GM12891 (cell line): ENCODE data around the gene ZNF10.

Source experiments
- DNase-seq: peaks from one replicate; pipeline ENCODE4 v3.0.0; 2011; ENCODE audit warnings: low spot score; ENCODE audit not compliant: insufficient read length
- FAIRE-seq: peaks from 2 replicates; lab custom pipeline; 2011; peaks lifted over from hg19 to GRCh38; lab: Jason Lieb, UNC
- PAX5 ChIP-seq: IDR thresholded peaks from 2 replicates; pipeline ENCODE4 v1.6.1; 2011; ENCODE audit warnings: low read length, moderate library complexity, mild to moderate bottlenecking; ENCODE audit not compliant: insufficient read depth, severe bottlenecking
- POLR2A ChIP-seq: IDR thresholded peaks from 2 replicates; pipeline ENCODE4 v1.6.1; 2011; ENCODE audit warnings: low read depth, low read length, control low read depth
- POLR2AphosphoS5 ChIP-seq: IDR thresholded peaks from 2 replicates; pipeline ENCODE4 v1.6.1; 2011; ENCODE audit warnings: low read depth, low read length, control low read depth
- POU2F2 ChIP-seq: IDR thresholded peaks from 2 replicates; pipeline ENCODE4 v1.6.1; 2011; ENCODE audit warnings: low read depth, mild to moderate bottlenecking, control low read depth, low read length, moderate library complexity
- SPI1 ChIP-seq: IDR thresholded peaks from 2 replicates; pipeline ENCODE4 v1.6.1; 2011; ENCODE audit warnings: low read depth, low read length, control low read depth
- TAF1 ChIP-seq: IDR thresholded peaks from 2 replicates; pipeline ENCODE4 v1.6.1; 2011; ENCODE audit warnings: low read depth, low read length, control low read depth

ZNF10 gene

DNA sequence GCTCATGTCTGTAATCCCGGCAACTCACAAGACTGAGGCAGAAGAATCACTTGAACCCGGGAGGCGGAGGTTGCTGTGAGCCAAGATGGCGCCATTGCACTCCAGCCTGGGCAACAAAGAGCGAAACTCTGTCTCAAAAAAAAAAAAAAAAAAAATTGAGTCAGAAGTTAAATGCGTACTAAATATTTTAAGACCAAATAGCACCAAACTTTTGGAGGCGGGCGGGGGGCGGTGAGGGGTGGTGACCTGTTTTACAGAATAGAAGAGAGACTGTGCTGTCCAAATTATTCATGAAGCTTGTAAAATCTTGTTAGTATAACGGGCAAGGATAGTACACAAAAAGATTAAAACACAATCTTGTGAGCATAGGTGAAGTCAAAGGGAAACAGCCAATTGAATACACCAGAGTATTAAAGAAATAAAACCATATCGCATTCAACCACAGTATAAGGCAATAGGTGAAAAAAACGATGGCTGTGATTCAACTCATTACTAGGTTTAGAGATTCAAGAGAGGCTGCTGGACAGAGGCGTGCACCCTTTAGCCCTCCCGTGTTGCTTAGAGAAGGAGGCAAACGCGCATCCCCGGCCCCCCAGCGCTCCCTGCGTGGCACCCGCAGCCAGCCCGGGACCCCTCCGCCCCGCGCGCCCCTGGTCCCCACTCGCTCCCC, 924 bp upstream of the ZNF10 start:
- DNase-seq (no peak), FAIRE-seq (no peak)
- TF ChIP-seq TAF1: no peak
- no peak for TF ChIP-seq PAX5
- TF ChIP-seq POU2F2: no peak
- no peak for TF ChIP-seq POLR2A
- TF ChIP-seq POLR2AphosphoS5: no peak
- no peak for TF ChIP-seq SPI1

DNA sequence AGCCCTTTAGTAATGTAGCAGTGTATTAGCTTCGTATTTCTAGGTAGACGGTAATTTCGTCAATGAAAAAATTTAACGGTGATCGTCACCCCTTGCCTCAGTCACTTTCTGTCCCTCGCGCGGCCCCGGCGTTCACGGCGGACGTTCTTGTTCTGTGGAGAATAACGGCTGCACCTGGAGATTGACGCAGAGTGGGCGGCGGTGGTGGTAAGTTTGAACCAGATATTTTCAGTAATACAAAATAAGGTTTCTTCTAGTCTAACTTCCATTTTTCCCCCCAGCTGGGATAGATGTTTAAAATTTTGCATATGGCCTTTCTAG, 341 bp downstream of the ZNF10 start:
- DNase-seq (no peak), FAIRE-seq (no peak)
- TF ChIP-seq POU2F2: no peak
- no peak for TF ChIP-seq PAX5
- no peak for TF ChIP-seq SPI1
- TF ChIP-seq POLR2A: no peak
- TF ChIP-seq TAF1: no peak
- no peak for TF ChIP-seq POLR2AphosphoS5

DNA sequence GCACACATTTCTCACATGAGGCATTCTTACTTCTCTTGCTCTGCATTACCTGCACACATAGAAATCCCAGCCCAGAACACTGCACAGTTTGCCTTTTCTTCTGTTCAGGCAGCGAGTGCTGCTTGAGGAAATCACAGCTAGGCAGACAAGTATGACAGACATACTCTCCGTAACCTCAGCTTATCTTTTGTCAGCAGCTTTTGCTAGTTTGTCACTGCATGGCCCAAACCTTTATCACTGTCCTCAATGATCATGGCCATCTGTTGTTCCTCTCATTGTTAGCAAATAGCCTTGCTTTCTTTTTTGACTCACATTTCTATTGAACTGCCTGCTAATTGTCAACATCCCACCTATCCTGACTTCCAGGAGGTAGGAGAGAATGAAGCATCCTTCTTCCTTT, 5.3 kb downstream of the ZNF10 start:
- DNase-seq: no peak
- no peak for FAIRE-seq
- TF ChIP-seq PAX5: no peak
- no peak for TF ChIP-seq TAF1
- no peak for TF ChIP-seq POU2F2
- no peak for TF ChIP-seq POLR2A
- TF ChIP-seq SPI1: no peak
- no peak for TF ChIP-seq POLR2AphosphoS5

DNA sequence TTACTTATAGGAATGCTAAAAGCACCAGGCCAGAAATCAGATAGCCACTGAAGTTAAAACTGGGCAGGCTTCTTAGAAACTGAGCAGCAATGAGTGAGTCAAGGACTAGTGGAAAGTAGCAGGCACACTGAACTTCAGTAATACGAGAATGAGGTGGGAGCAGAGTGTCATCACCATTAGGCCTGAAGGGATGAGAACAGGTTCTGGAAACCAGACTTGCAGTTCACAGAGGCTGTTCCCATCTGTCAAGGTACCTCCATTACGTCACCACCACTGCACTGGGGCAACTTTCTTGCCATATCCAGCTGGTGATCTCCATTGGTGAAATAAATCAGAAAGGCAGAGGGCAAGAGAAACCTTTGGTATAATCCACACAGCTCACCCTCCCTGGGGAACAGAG, 15.6 kb downstream of the ZNF10 start:
- no peak for TF ChIP-seq PAX5
- TF ChIP-seq POU2F2: no peak
- TF ChIP-seq TAF1: no peak
- no peak for TF ChIP-seq POLR2AphosphoS5
- TF ChIP-seq SPI1: no peak
- no peak for TF ChIP-seq POLR2A
- DNase-seq (no peak), FAIRE-seq (no peak)

DNA sequence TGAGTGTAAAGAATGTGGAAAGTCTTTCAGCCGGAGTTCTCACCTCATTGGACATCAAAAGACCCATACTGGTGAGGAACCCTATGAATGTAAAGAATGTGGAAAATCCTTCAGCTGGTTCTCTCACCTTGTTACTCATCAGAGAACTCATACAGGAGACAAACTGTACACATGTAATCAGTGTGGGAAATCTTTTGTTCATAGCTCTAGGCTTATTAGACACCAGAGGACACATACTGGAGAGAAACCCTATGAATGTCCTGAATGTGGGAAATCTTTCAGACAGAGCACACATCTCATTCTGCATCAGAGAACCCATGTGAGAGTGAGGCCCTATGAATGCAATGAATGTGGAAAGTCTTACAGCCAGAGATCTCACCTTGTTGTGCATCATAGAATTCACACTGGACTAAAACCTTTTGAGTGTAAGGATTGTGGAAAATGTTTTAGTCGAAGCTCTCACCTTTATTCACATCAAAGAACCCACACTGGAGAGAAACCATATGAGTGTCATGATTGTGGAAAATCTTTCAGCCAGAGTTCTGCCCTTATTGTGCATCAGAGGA, 25.8 kb downstream of the ZNF10 start:
- no peak for DNase-seq
- no peak for FAIRE-seq
- TF ChIP-seq POLR2AphosphoS5 (no peak), POU2F2 (no peak), TAF1 (no peak), PAX5 (no peak), SPI1 (no peak), POLR2A (no peak)

DNA sequence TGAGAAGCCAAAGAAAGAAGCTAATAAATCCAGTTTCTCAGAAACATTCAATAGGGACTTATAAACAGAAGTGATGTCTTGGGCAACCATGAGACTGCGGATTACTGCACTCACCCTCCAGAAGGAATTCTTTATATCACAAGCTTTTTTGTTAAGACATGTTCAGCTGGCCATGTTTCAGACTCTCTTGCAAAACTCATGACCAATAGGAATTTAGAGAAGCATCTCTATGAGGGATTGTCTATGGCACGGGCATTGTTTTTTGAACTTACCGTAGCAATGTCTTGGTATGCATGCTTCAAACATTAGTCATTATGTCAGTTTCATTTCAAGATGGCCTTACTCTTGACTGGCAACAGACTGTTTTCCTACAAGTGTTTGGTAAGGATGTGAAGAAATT, 35.3 kb downstream of the ZNF10 start:
- no peak for DNase-seq
- no peak for FAIRE-seq
- TF ChIP-seq PAX5 (no peak), POLR2AphosphoS5 (no peak), POU2F2 (no peak), TAF1 (no peak), POLR2A (no peak), SPI1 (no peak)

DNA sequence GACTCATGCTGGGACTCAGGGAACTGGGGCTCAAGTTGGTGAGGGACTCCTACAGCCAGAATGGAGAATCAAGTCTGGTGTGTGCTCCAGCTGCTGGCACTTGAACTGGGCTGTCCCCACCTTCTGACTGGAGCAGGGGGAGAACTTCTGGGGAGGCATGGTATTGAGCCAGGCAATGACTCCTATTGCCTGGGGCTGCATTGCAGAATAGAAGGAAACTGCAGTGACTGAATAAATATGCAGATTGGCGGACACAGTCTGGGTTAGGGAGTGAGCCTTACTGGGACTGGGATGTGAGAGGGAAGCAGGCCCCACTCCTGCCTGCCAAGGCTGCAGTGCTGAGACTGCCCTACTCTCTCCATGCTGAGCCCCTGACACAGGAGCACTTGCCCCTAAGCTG, 42.1 kb downstream of the ZNF10 start:
- no peak for FAIRE-seq
- no peak for DNase-seq
- no peak for TF ChIP-seq TAF1
- TF ChIP-seq SPI1: no peak
- no peak for TF ChIP-seq PAX5
- TF ChIP-seq POLR2AphosphoS5: no peak
- no peak for TF ChIP-seq POLR2A
- no peak for TF ChIP-seq POU2F2

DNA sequence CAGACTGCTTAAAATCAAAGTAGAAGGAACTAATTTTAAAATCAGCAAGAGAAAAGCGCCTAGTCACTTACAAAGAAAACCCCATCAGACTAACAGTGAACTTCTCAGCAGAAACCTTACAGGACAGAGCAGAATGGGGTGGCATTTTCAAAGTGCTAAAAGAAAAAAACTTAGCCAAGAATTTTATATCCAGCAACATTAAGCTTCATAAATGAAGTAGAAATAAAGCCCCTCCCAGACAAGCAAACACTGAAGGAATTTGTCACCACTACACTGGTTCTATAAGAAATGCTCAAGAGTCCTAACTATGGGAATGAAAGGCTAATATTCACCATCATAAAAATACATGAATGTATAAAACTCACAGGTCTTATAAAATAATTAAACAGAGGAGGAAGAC, 44.5 kb downstream of the ZNF10 start:
- DNase-seq: no peak
- no peak for FAIRE-seq
- TF ChIP-seq POLR2AphosphoS5 (no peak), TAF1 (no peak), POU2F2 (no peak)

DNA sequence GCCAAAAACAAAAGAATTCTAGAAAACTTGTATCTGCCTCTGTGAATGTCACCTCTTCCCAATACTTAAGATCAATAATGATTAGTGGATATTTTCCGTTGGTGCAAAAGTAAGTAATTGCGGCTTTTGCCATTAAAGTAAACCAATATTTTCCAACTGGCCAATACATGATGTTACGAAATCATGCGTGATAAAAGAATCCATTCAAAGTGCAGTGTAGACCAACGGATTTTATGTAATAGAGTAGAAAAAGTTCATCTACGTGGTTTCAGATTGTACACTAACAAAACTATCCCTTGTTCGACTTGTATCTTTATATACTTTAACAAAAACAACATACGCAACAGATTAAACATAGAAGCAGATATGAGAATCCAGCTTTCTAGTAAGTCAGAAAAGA, 50.2 kb downstream of the ZNF10 start:
- DNase-seq (no peak), FAIRE-seq (no peak)
- TF ChIP-seq TAF1: no peak
- no peak for TF ChIP-seq SPI1
- TF ChIP-seq POLR2A: no peak
- no peak for TF ChIP-seq POU2F2
- TF ChIP-seq PAX5: no peak
- TF ChIP-seq POLR2AphosphoS5: no peak
